Small intestine (tissue), 7 donors: ENCODE measurements around the gene GHDC. TPM values are rescaled to one million over a fixed set of nuclear protein-coding genes. Genes with fewer than 3 reads are reported as not detected.
"Not testable (repeated sequence)": the region's sequence is repeated elsewhere in the genome, so short reads cannot be mapped to it uniquely, and the experiment has no call there.

ENCODE experiments used
- DNase-seq, 2 donors: peaks; one replicate each; pipeline versions ENCODE4 v3.0.0 to v3.0.0-alpha.2; 2013
- FAIRE-seq: peaks from 2 replicates; lab custom pipeline; 2012; peaks lifted over from hg19 to GRCh38; lab: Jason Lieb, UNC
- H3K27ac ChIP-seq, 3 donors: one replicate each; pipeline ENCODE4 v1.5.1; 2013; ENCODE audit warnings: low read length in 2 of 3, mild to moderate bottlenecking in 2 of 3, control low read depth in 1 of 3, inconsistent platforms in 1 of 3, low read depth in 1 of 3, moderate library complexity in 1 of 3
- H3K27me3 ChIP-seq, 3 donors: one replicate each; pipeline ENCODE4 v1.6.1; 2013; ENCODE audit warnings: low read length in 3 of 3, inconsistent platforms in 1 of 3; ENCODE audit not compliant: control insufficient read depth in 3 of 3, insufficient read depth in 3 of 3
- H3K36me3 ChIP-seq, 3 donors: one replicate each; pipeline ENCODE4 v1.6.1; 2013; ENCODE audit warnings: low read length in 3 of 3, inconsistent platforms in 1 of 3, low read depth in 1 of 3, mild to moderate bottlenecking in 1 of 3, moderate library complexity in 1 of 3; ENCODE audit not compliant: control insufficient read depth in 3 of 3, insufficient read depth in 2 of 3
- H3K4me1 ChIP-seq, 3 donors: one replicate each; pipeline ENCODE4 v1.6.1; 2013; ENCODE audit warnings: low read length in 2 of 3, inconsistent platforms in 1 of 3, low read depth in 1 of 3, mild to moderate bottlenecking in 1 of 3, moderate library complexity in 1 of 3; ENCODE audit not compliant: control insufficient read depth in 3 of 3, insufficient read depth in 2 of 3
- H3K4me3 ChIP-seq, 3 donors: one replicate each; pipeline ENCODE4 v1.5.1; 2013; ENCODE audit warnings: low read length in 3 of 3, control low read depth in 1 of 3, inconsistent platforms in 1 of 3, low read depth in 1 of 3, mild to moderate bottlenecking in 1 of 3, moderate library complexity in 1 of 3
- H3K9me3 ChIP-seq, 2 donors: one replicate each; pipeline ENCODE4 v1.6.1; 2013; ENCODE audit warnings: low read depth in 1 of 2, low read length in 1 of 2; ENCODE audit not compliant: control insufficient read depth in 2 of 2, insufficient read depth in 1 of 2
- WGBS, 3 donors: extraction: QIAGEN DNeasy Blood & Tissue Kit; methylation state at CpG; one replicate each; pipeline ENCODE4 v1.1.7; 2013; 5-methylcytosine and 5-hydroxymethylcytosine counted together
- polyA plus RNA-seq, 4 donors: library from polyadenylated mRNA; stranded (reverse) in 3 of 4; unstranded in 1 of 4; fragments of 200-250 nt in 3 of 4; fragments of 120-200 nt in 1 of 4; gene quantifications; one replicate each; pipeline versions ENCODE4 v1.2.1 to v1.2.3, GENCODE V29; 2013
- donor health status: healthy with polysubstance abuse.
- donor health status: control.
- donor health status: control.
- donor health status: Bipolar disorder and iron deficiency.
- donor health status: healthy.

GHDC gene
- polyA plus RNA-seq, 4 donors: 10.5 to 35.1 (median 20.3) TPM

DNA sequence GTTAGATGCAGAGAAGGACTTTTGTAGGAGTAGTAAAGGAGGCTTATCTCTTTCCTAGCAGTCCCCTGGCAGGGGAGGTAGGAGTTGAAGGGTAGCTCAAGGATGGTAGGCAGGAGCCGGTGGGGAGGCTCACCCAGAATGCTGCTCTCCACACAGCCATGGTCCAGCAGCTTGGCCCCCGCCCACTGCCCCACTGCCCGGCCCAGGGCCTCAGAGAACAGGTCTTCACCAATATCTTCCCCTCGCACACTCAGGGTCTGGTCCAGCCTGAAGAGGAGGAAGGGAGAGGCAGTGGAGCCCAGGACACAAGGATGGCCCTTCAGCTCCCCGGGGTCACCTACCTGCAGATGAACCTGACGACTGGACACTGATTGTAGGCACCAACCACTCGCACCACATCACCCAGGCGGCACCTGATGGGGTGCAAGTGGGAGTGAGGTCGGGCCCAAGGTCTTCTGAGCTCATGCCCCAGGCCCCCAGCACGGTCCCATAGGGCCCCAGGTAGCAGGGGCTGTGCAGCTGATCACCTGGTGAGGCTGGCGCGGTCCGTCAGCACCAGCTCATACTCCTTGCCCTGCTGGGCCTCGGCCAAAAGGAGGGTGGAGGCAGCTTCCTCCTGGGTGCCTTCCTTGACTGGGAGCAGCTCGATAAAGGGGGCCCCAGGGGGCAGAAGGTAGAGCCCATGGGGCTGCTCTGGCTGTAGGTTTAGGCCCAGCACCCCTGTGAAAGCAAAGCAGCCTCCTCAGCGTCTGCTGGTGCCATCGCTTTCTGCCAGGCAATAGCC, 3.6 kb downstream of the GHDC start:
- 82 to 89% (median 87%) methylated on average over 17 of the region's 17 CpGs for WGBS, 3 donors
- no peaks in the 10 kb centered on the region for H3K9me3 ChIP-seq
- FAIRE-seq (no peak), DNase-seq (no peak)
- H3K4me3 ChIP-seq: no peak overlapping the region
- H3K36me3 ChIP-seq: peaks cover 0 to 26% (median 0%) of the 10 kb centered on the region in 3 donors
- H3K27me3 ChIP-seq: peaks cover 0 to 3% (median 0%) of the 10 kb centered on the region in 3 donors
- no peak overlapping the region for H3K27ac ChIP-seq
- H3K4me1 ChIP-seq: peaks cover 0 to 10% (median 5%) of the 10 kb centered on the region in 3 donors

GRCh38 chr17:42189651-42189965, 4.7 kb downstream of the GHDC start:
- H3K9me3 ChIP-seq: no peaks in the 10 kb centered on the region
- peaks cover 0 to 26% (median 0%) of the 10 kb centered on the region in 3 donors for H3K36me3 ChIP-seq
- no peak overlapping the region for H3K27ac ChIP-seq
- FAIRE-seq (no peak), DNase-seq (no peak)
- H3K4me1 ChIP-seq: peaks cover 0 to 19% (median 8%) of the 10 kb centered on the region in 3 donors
- H3K4me3 ChIP-seq: no peak overlapping the region
- peaks cover 0 to 4% (median 0%) of the 10 kb centered on the region in 3 donors for H3K27me3 ChIP-seq
- 82 to 85% (median 83%) methylated on average over 9 to 11 of the region's 11 CpGs for WGBS, 3 donors

DNA sequence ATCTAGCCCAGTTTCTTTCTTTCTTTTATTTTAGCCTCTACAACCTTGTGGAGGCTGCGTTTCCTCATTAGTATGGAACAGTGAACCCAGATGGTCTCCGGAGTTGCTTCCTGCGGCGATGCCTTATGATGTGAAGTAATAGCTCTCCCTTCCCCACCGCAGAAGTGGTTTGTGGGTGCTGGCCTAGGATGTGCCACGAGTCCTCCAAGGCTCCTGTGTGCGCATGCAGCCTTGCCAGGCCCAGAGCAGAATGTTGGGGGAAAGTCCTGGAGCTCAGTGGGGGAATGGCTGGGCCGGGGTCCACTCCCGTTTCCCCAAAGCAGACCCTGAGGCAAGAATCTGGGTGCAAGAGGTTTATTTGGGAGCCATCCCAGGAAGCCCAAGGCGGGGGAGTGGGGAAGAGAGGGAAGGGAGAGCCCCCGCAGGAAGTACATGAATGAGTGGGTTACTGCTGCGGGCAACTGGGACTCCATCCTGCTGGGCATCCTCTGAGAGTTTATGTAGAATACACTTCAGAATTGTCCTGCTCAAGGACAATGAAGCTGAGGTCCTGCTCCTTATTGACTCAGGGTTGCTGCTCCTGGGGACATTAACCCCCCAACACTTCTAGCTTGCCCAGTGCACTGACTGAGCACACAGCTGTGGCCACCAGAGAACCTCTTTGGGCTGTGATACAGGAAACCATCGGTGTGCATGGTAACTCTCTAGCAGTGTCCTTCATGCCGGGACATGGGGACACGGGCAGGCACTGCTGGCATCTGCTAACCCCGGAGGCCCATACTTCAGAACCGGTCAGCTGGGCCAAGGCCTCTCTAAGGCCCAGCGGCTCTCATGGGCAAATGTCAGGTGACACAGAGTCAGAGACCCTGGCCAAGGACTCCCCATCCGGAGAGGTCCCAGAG, 5.3 kb downstream of the GHDC start:
- Histone ChIP-seq H3K27ac (no peak overlapping the region), H3K4me1 (peaks cover 0 to 24% (median 11%) of the 10 kb centered on the region in 3 donors), H3K36me3 (peaks cover 0 to 26% (median 0%) of the 10 kb centered on the region in 3 donors), H3K27me3 (peaks cover 0 to 4% (median 0%) of the 10 kb centered on the region in 3 donors), H3K4me3 (no peak overlapping the region), H3K9me3 (no peaks in the 10 kb centered on the region)
- no peak for DNase-seq
- no peak for FAIRE-seq
- WGBS, 3 donors: 84 to 92% (median 89%) methylated on average over 18 to 19 of the region's 19 CpGs

GRCh38 chr17:42187833-42188232, 6.5 kb downstream of the GHDC start:
- Histone ChIP-seq H3K4me3 (no peak overlapping the region), H3K36me3 (peaks cover 0 to 22% (median 0%) of the 10 kb centered on the region in 3 donors), H3K27me3 (peaks cover 0 to 4% (median 0%) of the 10 kb centered on the region in 3 donors), H3K27ac (no peak overlapping the region), H3K9me3 (no peaks in the 10 kb centered on the region), H3K4me1 (peaks cover 0 to 25% (median 10%) of the 10 kb centered on the region in 3 donors)
- DNase-seq (no peak), FAIRE-seq (no peak)
- 65 to 78% (median 70%) methylated on average over 2 of the region's 2 CpGs for WGBS, 3 donors

GRCh38 chr17:42186191-42186590, 8.1 kb downstream of the GHDC start:
- FAIRE-seq, H3K9me3 ChIP-seq: not testable (repeated sequence)
- 84 to 95% (median 91%) methylated on average over 4 to 5 of the region's 5 CpGs for WGBS, 3 donors

DNA sequence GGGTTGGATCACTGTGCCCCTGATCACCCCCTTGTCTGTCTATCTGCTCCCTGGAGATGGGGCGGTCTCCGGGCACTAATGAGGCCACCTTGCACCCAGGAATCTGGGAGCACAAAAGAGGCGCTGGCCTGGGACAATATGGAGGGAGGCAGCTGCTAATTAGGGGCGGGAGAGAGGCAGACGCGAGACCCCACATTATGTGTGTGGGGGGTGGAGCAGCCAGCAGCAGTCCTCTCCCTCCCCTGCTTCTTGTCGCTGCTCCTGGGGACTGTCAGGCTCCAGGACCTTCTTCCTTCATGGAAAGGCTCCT, 8.7 kb downstream of the GHDC start:
- Histone ChIP-seq H3K9me3 (no peaks in the 10 kb centered on the region), H3K4me1 (peaks cover 0 to 39% (median 11%) of the 10 kb centered on the region in 3 donors), H3K27me3 (peaks cover 0 to 18% (median 0%) of the 10 kb centered on the region in 3 donors), H3K27ac (no peak overlapping the region), H3K4me3 (no peak overlapping the region), H3K36me3 (peaks cover 0 to 7% (median 0%) of the 10 kb centered on the region in 3 donors)
- DNase-seq (no peak), FAIRE-seq (no peak)
- 69 to 93% (median 84%) methylated on average over 7 of the region's 7 CpGs for WGBS, 3 donors

More at GRCh38 chr17:42186191-42186590, 8.1 kb downstream of the GHDC start:
- not testable (repeated sequence) for DNase-seq, H3K27ac ChIP-seq, H3K4me3 ChIP-seq
- peaks cover 0 to 13% (median 0%) of the 10 kb centered on the region in 3 donors for H3K27me3 ChIP-seq
- peaks cover 0 to 14% (median 0%) of the 10 kb centered on the region in 3 donors for H3K36me3 ChIP-seq
- H3K4me1 ChIP-seq: peaks cover 0 to 37% (median 11%) of the 10 kb centered on the region in 3 donors

- Histone ChIP-seq H3K36me3 (peaks cover 0 to 3% (median 0%) of the 10 kb centered on the region in 3 donors), H3K27ac (peak within 1 kb of the TSS; percentile 9 to 39 (median 21))
Measured at GRCh38 chr17:42184713-42185620, 9.3 kb downstream of the GHDC start, which contains the start of gene HCRT. Gene HCRT (minus strand): TSS chr17:42185452. CDS start chr17:42185365, 87 bp downstream.

More at GRCh38 chr17:42184713-42185620, 9.3 kb downstream of the GHDC start, which contains the start of gene HCRT:
- FAIRE-seq (no peak), DNase-seq (peak in 1 of 2 donors; percentile 69)
- H3K9me3 ChIP-seq: no peaks in the 10 kb centered on the region
- 57 to 73% (median 64%) methylated on average over 11 of the region's 11 CpGs for WGBS, 3 donors
- peaks cover 0 to 43% (median 11%) of the 10 kb centered on the region in 3 donors for H3K4me1 ChIP-seq
- peaks cover 0 to 24% (median 0%) of the 10 kb centered on the region in 3 donors for H3K27me3 ChIP-seq
- H3K4me3 ChIP-seq: peak within 1 kb of the TSS in 2 of 3 donors; percentile 26 to 33
